IMR-90 (cell line): ENCODE data around the gene RFX3. TPM values are rescaled to one million over a fixed set of nuclear protein-coding genes. Genes with fewer than 3 reads are reported as not detected.

ENCODE experiments used
- ATAC-seq: fragments of 200-7000 bp; cut with Tn5 transposase; 2 replicates; pipeline ENCODE4 v1.9.1; 2020; ENCODE audit warnings: low read depth, mild to moderate bottlenecking, moderate library complexity
- BruUV-seq: library from RNA; stranded (reverse); fragments of 400-500 nt; replicated peaks from 2 replicates; lab custom pipeline; 2021; lab: Mats Ljungman, UMichigan
- CTCF ChIA-PET: fragments of 300-600 bp; formaldehyde crosslinking; extraction: SDS; loops from one replicate; lab custom pipeline; 2021; ENCODE audit warnings: antibody characterized with exemption; lab: Yijun Ruan, JAX
- POLR2A ChIA-PET: fragments of 300-600 bp; sonication (Branson Sonifier 250); formaldehyde crosslinking; loops from one replicate; lab custom pipeline; 2022; ENCODE audit warnings: antibody characterized with exemption; ENCODE audit not compliant: unreplicated experiment; lab: Charles Lee
- DNase-seq: peaks from one replicate; pipeline ENCODE4 v3.0.0; 2013
- H2AFZ ChIP-seq: replicated peaks from 2 replicates; pipeline ENCODE3; 2013; ENCODE audit warnings: low read length, mild to moderate bottlenecking; ENCODE audit not compliant: poor library complexity
- H2AK5ac ChIP-seq: 2 replicates; pipeline ENCODE4 v1.6.1; 2013; ENCODE audit warnings: low read depth, low read length, inconsistent platforms
- H2AK9ac ChIP-seq: replicated peaks from 2 replicates; pipeline ENCODE3; 2013; ENCODE audit warnings: mild to moderate bottlenecking, low read depth, low read length, moderate library complexity; ENCODE audit not compliant: poor library complexity
- H2BK120ac ChIP-seq: 2 replicates; pipeline ENCODE4 v1.6.1; 2013; ENCODE audit warnings: low read depth, low read length, inconsistent platforms
- H2BK15ac ChIP-seq: 3 replicates; pipeline ENCODE4 v1.6.1; 2013; ENCODE audit warnings: low read depth, low read length, inconsistent platforms
- H2BK20ac ChIP-seq: 2 replicates; pipeline ENCODE4 v1.6.1; 2013; ENCODE audit warnings: low read depth, mild to moderate bottlenecking, inconsistent platforms, low read length, moderate library complexity
- H2BK5ac ChIP-seq: 2 replicates; pipeline ENCODE4 v1.6.1; 2013; ENCODE audit warnings: mild to moderate bottlenecking, low read depth, low read length, inconsistent platforms; ENCODE audit not compliant: poor library complexity, severe bottlenecking
- H3K14ac ChIP-seq: replicated peaks from 2 replicates; pipeline ENCODE4 v1.6.1; 2013; ENCODE audit warnings: low read depth, low read length, inconsistent platforms
- H3K18ac ChIP-seq: 2 replicates; pipeline ENCODE4 v1.6.1; 2013; ENCODE audit warnings: low read depth, low read length, control low read depth
- H3K23ac ChIP-seq: 2 replicates; pipeline ENCODE4 v1.6.1; 2013; ENCODE audit warnings: low read depth, low read length, inconsistent platforms
- H3K27ac ChIP-seq: 2 replicates; pipeline ENCODE4 v1.5.1; 2013; ENCODE audit warnings: mild to moderate bottlenecking, control low read depth, low read length; ENCODE audit not compliant: insufficient read depth
- H3K27me3 ChIP-seq: 2 replicates; pipeline ENCODE4 v1.6.1; 2013; ENCODE audit warnings: low read length; ENCODE audit not compliant: control insufficient read depth, insufficient read depth
- H3K36me3 ChIP-seq: 2 replicates; pipeline ENCODE4 v1.6.1; 2013; ENCODE audit warnings: low read length, mixed read lengths; ENCODE audit not compliant: control insufficient read depth, insufficient read depth
- H3K4ac ChIP-seq: 2 replicates; pipeline ENCODE4 v1.6.1; 2013; ENCODE audit warnings: low read depth, low read length, inconsistent platforms
- H3K4me1 ChIP-seq: 2 replicates; pipeline ENCODE4 v1.6.1; 2013; ENCODE audit warnings: low read length, mixed read lengths; ENCODE audit not compliant: control insufficient read depth, insufficient read depth
- H3K4me2 ChIP-seq: 2 replicates; pipeline ENCODE4 v1.6.1; 2013; ENCODE audit warnings: low read depth, mild to moderate bottlenecking, control low read depth, low read length, moderate library complexity
- H3K4me3 ChIP-seq: 2 replicates; pipeline ENCODE4 v1.5.1; 2013; ENCODE audit warnings: low read depth, mild to moderate bottlenecking, control low read depth, low read length, moderate library complexity; ENCODE audit not compliant: insufficient read depth
- H3K56ac ChIP-seq: 2 replicates; pipeline ENCODE4 v1.6.1; 2013; ENCODE audit warnings: low read length, inconsistent platforms; ENCODE audit not compliant: insufficient read depth; ENCODE audit errors: extremely low read depth
- H3K79me1 ChIP-seq, 2 experiments: 2 replicates each; pipeline ENCODE4 v1.6.1; 2013; ENCODE audit warnings: low read length in 2 of 2, inconsistent platforms in 1 of 2, low read depth in 1 of 2
- H3K9ac ChIP-seq: 2 replicates; pipeline ENCODE4 v1.6.1; 2013; ENCODE audit warnings: low read depth, low read length, control low read depth
- H3K9me1 ChIP-seq: 2 replicates; pipeline ENCODE4 v1.6.1; 2013; ENCODE audit warnings: low read length, inconsistent platforms; ENCODE audit not compliant: insufficient read depth
- H3K9me3 ChIP-seq: 2 replicates; pipeline ENCODE4 v1.6.1; 2013; ENCODE audit warnings: low read length; ENCODE audit not compliant: control insufficient read depth, insufficient read depth
- H4K20me1 ChIP-seq: 2 replicates; pipeline ENCODE4 v1.6.1; 2013; ENCODE audit warnings: low read length, inconsistent platforms; ENCODE audit not compliant: insufficient read depth
- H4K5ac ChIP-seq: 2 replicates; pipeline ENCODE4 v1.6.1; 2013; ENCODE audit warnings: mild to moderate bottlenecking, low read depth, low read length, control low read depth
- H4K8ac ChIP-seq, 2 experiments: 2 replicates each; pipeline ENCODE4 v1.6.1; 2013; ENCODE audit warnings: low read depth in 2 of 2, low read length in 2 of 2, control low read depth in 1 of 2, inconsistent platforms in 1 of 2
- H4K91ac ChIP-seq: 2 replicates; pipeline ENCODE4 v1.6.1; 2013; ENCODE audit warnings: low read depth, low read length, inconsistent platforms; ENCODE audit not compliant: insufficient read depth
- FOS ChIP-seq: fragments of 150-350 bp; IDR thresholded peaks from 2 replicates; pipeline ENCODE4 v1.6.1; 2016; ENCODE audit warnings: low read depth, low read length
- MAFK ChIP-seq: IDR thresholded peaks from 2 replicates; pipeline ENCODE4 v1.6.1; 2012; ENCODE audit warnings: low read depth, low read length, improper control_type of control experiment
- MAZ ChIP-seq: IDR thresholded peaks from 2 replicates; pipeline ENCODE4 v1.6.1; 2012; ENCODE audit warnings: low read depth, mild to moderate bottlenecking, low read length, improper control_type of control experiment, moderate library complexity, borderline replicate concordance
- NFE2L2 ChIP-seq: fragments of 150-350 bp; IDR thresholded peaks from 2 replicates; pipeline ENCODE4 v1.6.1; 2016; ENCODE audit warnings: low read depth, mild to moderate bottlenecking, low read length
- RAD21 ChIP-seq: IDR thresholded peaks from 2 replicates; pipeline ENCODE4 v1.6.1; 2012; ENCODE audit warnings: low read length, improper control_type of control experiment
- RCOR1 ChIP-seq: IDR thresholded peaks from 2 replicates; pipeline ENCODE4 v1.6.1; 2012; ENCODE audit warnings: mild to moderate bottlenecking, low read length, improper control_type of control experiment; ENCODE audit not compliant: insufficient replicate concordance
- SMC3 ChIP-seq: fragments of 150-350 bp; IDR thresholded peaks from 2 replicates; pipeline ENCODE4 v1.6.1; 2016; ENCODE audit warnings: low read depth, mild to moderate bottlenecking, antibody characterized with exemption, low read length, moderate library complexity
- dilution Hi-C: fragments of 300-500 bp; cut with HindIII; formaldehyde crosslinking; loops from one replicate; pipeline ENCODE4 v1.14.3; 2018; ENCODE audit warnings: low sequenced_read_pairs; ENCODE audit not compliant: unreplicated experiment
- in situ Hi-C: fragments of 300-500 bp; cut with MboI; formaldehyde crosslinking; loops from 3 replicates; pipeline ENCODE4 v1.14.3; 2019; ENCODE audit warnings: low sequenced_read_pairs, inconsistent platforms, mixed read lengths
- intact Hi-C: fragments of 100-400 bp; cut with micrococcal nuclease; formaldehyde crosslinking; loops from 2 replicates; pipeline ENCODE4 v1.10.0; 2022
- polyA plus RNA-seq, 3 experiments: library from polyadenylated mRNA; depleted of rRNA; stranded (reverse); fragments of >200 nt; gene quantifications; 2 replicates each; pipeline ENCODE4 v1.2.3, GENCODE V29; 2012; ENCODE audit warnings: low replicate concordance in 1 of 3
- total RNA-seq: library from RNA; depleted of rRNA; stranded (reverse); fragments of >200 nt; gene quantifications from 2 replicates; pipeline ENCODE4 v1.2.3, GENCODE V29; 2012

The RFX3 gene
- total and polyA plus RNA-seq, 2 of the 4 experiments (the other 2 are of a cell fraction), result 1.7 to 2.7 TPM

GRCh38 chr9:3446313-3446712, 79.5 kb downstream of the RFX3 start:
- Histone ChIP-seq H3K14ac (no peak overlapping the region), H2AK5ac (no peak overlapping the region), H3K9me1 (no peaks in the 10 kb centered on the region), H4K20me1 (no peaks in the 10 kb centered on the region), H3K9me3 (no peaks in the 10 kb centered on the region), H3K79me1 (no peaks in the 10 kb centered on the region), H3K36me3 (no peaks in the 10 kb centered on the region), H3K4me3 (no peak overlapping the region), H4K91ac (no peak overlapping the region), H3K9ac (no peak overlapping the region), H2AK9ac (no peak overlapping the region), H3K56ac (no peak overlapping the region), H2AFZ (no peak overlapping the region), H3K4me2 (no peak overlapping the region), H2BK5ac (no peak overlapping the region), H3K27me3 (no peaks in the 10 kb centered on the region), H3K27ac (no peak overlapping the region), H4K8ac (no peak overlapping the region), H2BK15ac (no peak overlapping the region), H2BK120ac (no peak overlapping the region), H3K4ac (no peak overlapping the region), H4K5ac (no peak overlapping the region), H2BK20ac (no peak overlapping the region), H3K4me1 (no peaks in the 10 kb centered on the region), H3K18ac (no peak overlapping the region), H3K23ac (no peak overlapping the region)
- BruUV-seq, result no TSS peak
- in situ Hi-C loops (loop anchor here (5.0 to 10.0 kb wide), 2 partner anchors 199 to 582 kb away; no protein-coding TSS in a partner anchor), intact Hi-C loops (loop anchor here (5.0 to 10.0 kb wide), 2 partner anchors 114 to 322 kb away; no protein-coding TSS in a partner anchor), dilution Hi-C loops (no loop called here)
- ChIA-PET POLR2A (no interaction called here), CTCF (no interaction called here)
- TF ChIP-seq RCOR1, result no peak
- TF ChIP-seq MAZ, result no peak
- TF ChIP-seq FOS, result no peak
- TF ChIP-seq RAD21, result no peak
- no peak for TF ChIP-seq SMC3
- no peak for TF ChIP-seq MAFK
- TF ChIP-seq NFE2L2, result no peak
- ATAC-seq, result no peak
- no peak for DNase-seq
